Uterus (tissue), 2 donors: ENCODE results near the gene CDH13.

Source experiments
- POLR2A ChIP-seq, 2 donors: fragments of 450-650 bp; IDR thresholded peaks; one replicate each; pipeline ENCODE4 v1.6.1; 2016; ENCODE audit warnings: antibody characterized with exemption in 2 of 2, mild to moderate bottlenecking in 1 of 2, moderate library complexity in 1 of 2
- TF ChIP-seq, protein P1 (sequence below), 4 experiments: fragments of 200-600 bp in 2 of 4; fragments of 450-650 bp in 2 of 4; sonication (generic) in 2 of 4; IDR thresholded peaks; one replicate each; pipeline ENCODE4 v1.5.1; 2016 to 2019; ENCODE audit warnings: antibody characterized with exemption in 4 of 4, mild to moderate bottlenecking in 2 of 4, moderate library complexity in 1 of 4

DNA sequence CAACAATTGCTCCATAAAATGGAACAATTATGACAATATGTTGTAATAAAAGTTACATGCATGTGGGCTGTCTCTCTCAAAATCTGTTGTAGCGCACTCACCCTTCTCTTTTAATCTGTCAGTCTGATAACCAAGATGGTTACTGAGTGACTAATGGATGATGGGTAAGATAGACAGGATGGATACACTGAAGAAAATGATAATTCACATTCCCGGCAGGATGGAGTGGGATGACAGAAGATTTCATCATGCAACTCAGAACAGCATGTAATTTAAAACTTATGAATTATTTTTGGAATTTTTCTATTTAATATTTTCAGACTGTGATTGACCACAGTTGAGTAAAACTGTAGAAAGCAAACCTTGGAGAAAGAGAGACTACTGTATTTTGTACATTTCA, 30.5 kb downstream of the CDH13 start:
- TF ChIP-seq, protein P1, sequence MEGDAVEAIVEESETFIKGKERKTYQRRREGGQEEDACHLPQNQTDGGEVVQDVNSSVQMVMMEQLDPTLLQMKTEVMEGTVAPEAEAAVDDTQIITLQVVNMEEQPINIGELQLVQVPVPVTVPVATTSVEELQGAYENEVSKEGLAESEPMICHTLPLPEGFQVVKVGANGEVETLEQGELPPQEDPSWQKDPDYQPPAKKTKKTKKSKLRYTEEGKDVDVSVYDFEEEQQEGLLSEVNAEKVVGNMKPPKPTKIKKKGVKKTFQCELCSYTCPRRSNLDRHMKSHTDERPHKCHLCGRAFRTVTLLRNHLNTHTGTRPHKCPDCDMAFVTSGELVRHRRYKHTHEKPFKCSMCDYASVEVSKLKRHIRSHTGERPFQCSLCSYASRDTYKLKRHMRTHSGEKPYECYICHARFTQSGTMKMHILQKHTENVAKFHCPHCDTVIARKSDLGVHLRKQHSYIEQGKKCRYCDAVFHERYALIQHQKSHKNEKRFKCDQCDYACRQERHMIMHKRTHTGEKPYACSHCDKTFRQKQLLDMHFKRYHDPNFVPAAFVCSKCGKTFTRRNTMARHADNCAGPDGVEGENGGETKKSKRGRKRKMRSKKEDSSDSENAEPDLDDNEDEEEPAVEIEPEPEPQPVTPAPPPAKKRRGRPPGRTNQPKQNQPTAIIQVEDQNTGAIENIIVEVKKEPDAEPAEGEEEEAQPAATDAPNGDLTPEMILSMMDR (IDR thresholded peaks at IDR 0.05): no peak
- no peak for TF ChIP-seq POLR2A (IDR thresholded peaks at IDR 0.05)
